ENCODE data around the gene ARHGAP32. TPM values are rescaled to one million over a fixed set of nuclear protein-coding genes. Genes with fewer than 3 reads are reported as not detected.

ARHGAP32 gene
- total RNA-seq, 1 donor from 2014 or later: 41.4 TPM

GRCh38 chr11:128919216-128919615 is 272.9 kb downstream of the ARHGAP32 start:
- Mint-ChIP-seq H3K9me3 (no peaks in the 10 kb centered on the region), H3K4me1 (no peaks in the 10 kb centered on the region), H3K27ac (no peak overlapping the region), H3K36me3 (no peaks in the 10 kb centered on the region), H3K4me3 (no peak overlapping the region), H3K27me3 (ENCODE audit: low read depth) (peaks cover 3% of the 10 kb centered on the region)
- no peak for DNase-seq (ENCODE audit: low spot score in 2 of 2, unreplicated experiment in 2 of 2)
- no peak for TF ChIP-seq CTCF (IDR thresholded peaks at IDR 0.05; ENCODE audit: unreplicated experiment)

- Mint-ChIP-seq H3K4me1 (no peaks in the 10 kb centered on the region), H3K27ac (no peak overlapping the region), H3K27me3 (ENCODE audit: low read depth) (peaks cover 12% of the 10 kb centered on the region), H3K9me3 (no peaks in the 10 kb centered on the region), H3K4me3 (no peak overlapping the region), H3K36me3 (no peaks in the 10 kb centered on the region)
- TF ChIP-seq CTCF (IDR thresholded peaks at IDR 0.05; ENCODE audit: unreplicated experiment): no peak
- DNase-seq (ENCODE audit: low spot score in 2 of 2, unreplicated experiment in 2 of 2): no peak
These were observed 274.9 kb downstream of the ARHGAP32 start for GRCh38 chr11:128917144-128917724.

- TF ChIP-seq CTCF (IDR thresholded peaks at IDR 0.05; ENCODE audit: unreplicated experiment): no peak
- Mint-ChIP-seq H3K27ac (no peak overlapping the region), H3K4me3 (no peak overlapping the region), H3K27me3 (ENCODE audit: low read depth) (peaks cover 14% of the 10 kb centered on the region), H3K4me1 (no peaks in the 10 kb centered on the region), H3K9me3 (no peaks in the 10 kb centered on the region), H3K36me3 (no peaks in the 10 kb centered on the region)
- DNase-seq (ENCODE audit: low spot score in 2 of 2, unreplicated experiment in 2 of 2): no peak
These were observed 275.4 kb downstream of the ARHGAP32 start for GRCh38 chr11:128916681-128917080.

GRCh38 chr11:128916037-128916572 is 276.0 kb downstream of the ARHGAP32 start:
- Mint-ChIP-seq H3K4me3 (no peak overlapping the region), H3K27me3 (ENCODE audit: low read depth) (peaks cover 14% of the 10 kb centered on the region), H3K4me1 (no peaks in the 10 kb centered on the region)

GRCh38 chr11:128915149-128915521 is 277.0 kb downstream of the ARHGAP32 start:
- Mint-ChIP-seq H3K9me3 (no peaks in the 10 kb centered on the region), H3K36me3 (no peaks in the 10 kb centered on the region), H3K4me1 (no peaks in the 10 kb centered on the region), H3K27me3 (ENCODE audit: low read depth) (peaks cover 14% of the 10 kb centered on the region), H3K27ac (no peak overlapping the region), H3K4me3 (no peak overlapping the region)
- DNase-seq (ENCODE audit: low spot score in 2 of 2, unreplicated experiment in 2 of 2): no peak
- TF ChIP-seq CTCF (IDR thresholded peaks at IDR 0.05; ENCODE audit: unreplicated experiment): no peak

More at GRCh38 chr11:128916037-128916572, 276.0 kb downstream of the ARHGAP32 start:
- TF ChIP-seq CTCF (IDR thresholded peaks at IDR 0.05; ENCODE audit: unreplicated experiment): no peak
- H3K9me3 Mint-ChIP-seq: no peaks in the 10 kb centered on the region
- no peak for DNase-seq (ENCODE audit: low spot score in 2 of 2, unreplicated experiment in 2 of 2)
- no peak overlapping the region for H3K27ac Mint-ChIP-seq
- H3K36me3 Mint-ChIP-seq: no peaks in the 10 kb centered on the region

Other genes starting within 250 kb of the ARHGAP32 start
- 0.45 to 0.68 TPM (median 0.47 TPM) in 3 replicates for gene TP53AIP1, start 249.5 kb downstream of the ARHGAP32 start, total RNA-seq
- gene BARX2, start 183.5 kb upstream of the ARHGAP32 start, total RNA-seq: 59.8 to 73.5 TPM (median 69.9 TPM) in 3 replicates

All from mesothelial cell of epicardium (in vitro differentiated cells).